HepG2 (cell line): ENCODE measurements around the gene MLST8. TPM values are rescaled to one million over a fixed set of nuclear protein-coding genes. Genes with fewer than 3 reads are reported as not detected.
A peak's percentile ranks its signal among the peaks of the same experiment; 100 is the strongest.

Experiments
- EZH2 ChIP-seq: conservative IDR thresholded peaks from 2 replicates; pipeline ENCODE4 v1.6.1; 2012; ENCODE audit warnings: mild to moderate bottlenecking, low read depth, low read length, moderate library complexity
- PATZ1 ChIP-seq: sonication (generic); formaldehyde crosslinking; IDR thresholded peaks from 2 replicates; pipeline ENCODE4 v1.4.0; 2020; ENCODE audit warnings: missing genetic modification reagents
- SAP130 ChIP-seq: IDR thresholded peaks from 2 replicates; pipeline ENCODE4 v1.6.1; 2016; ENCODE audit warnings: low read depth
- SP4 ChIP-seq: sonication (generic); formaldehyde crosslinking; IDR thresholded peaks from 2 replicates; pipeline ENCODE4 v1.8.1; 2023; ENCODE audit warnings: mild to moderate bottlenecking, missing genetic modification reagents
- TFDP1 ChIP-seq: IDR thresholded peaks from 2 replicates; pipeline ENCODE4 v1.6.1; 2016; ENCODE audit warnings: missing compliant biosample characterization, missing genetic modification reagents, borderline replicate concordance
- ZBTB38 ChIP-seq: sonication (generic); formaldehyde crosslinking; IDR thresholded peaks from 2 replicates; pipeline ENCODE4 v1.5.1; 2020; ENCODE audit warnings: mild to moderate bottlenecking, missing genetic modification reagents
- ZEB1 ChIP-seq: IDR thresholded peaks from 2 replicates; pipeline ENCODE4 v1.6.1; 2012; ENCODE audit warnings: mild to moderate bottlenecking, low read depth, inconsistent platforms; ENCODE audit not compliant: insufficient replicate concordance
- ZFAT ChIP-seq: sonication (generic); formaldehyde crosslinking; conservative IDR thresholded peaks from 2 replicates; pipeline ENCODE4 v1.8.1; 2023; ENCODE audit warnings: missing genetic modification reagents, inconsistent platforms
- ZFX ChIP-seq: sonication (generic); formaldehyde crosslinking; IDR thresholded peaks from 2 replicates; pipeline ENCODE4 v1.4.0; 2020; ENCODE audit warnings: mild to moderate bottlenecking, low read depth, missing genetic modification reagents, moderate library complexity
- ZFY ChIP-seq: sonication (generic); formaldehyde crosslinking; IDR thresholded peaks from 2 replicates; pipeline ENCODE4 v1.4.0; 2020; ENCODE audit warnings: missing genetic modification reagents
- ZNF331 ChIP-seq: sonication (generic); formaldehyde crosslinking; IDR thresholded peaks from 2 replicates; pipeline ENCODE4 v1.4.0; 2020; ENCODE audit warnings: missing genetic modification reagents
- polyA plus RNA-seq, 8 experiments: library from polyadenylated mRNA; depleted of rRNA in 3 of 8; stranded (reverse) in 7 of 8; unstranded in 1 of 8; fragments of >200 nt; fragmentation: Illumina TruSeq in 4 of 8; extraction: Trizol in 4 of 8; gene quantifications; 2 replicates each; pipeline versions ENCODE4 v1.2.1 to v1.2.3, GENCODE V29; 2011 to 2016; ENCODE audit warnings: low read depth in 4 of 8, missing spikeins in 1 of 8, mixed read lengths in 1 of 8; ENCODE audit not compliant: insufficient read depth in 1 of 8
- total RNA-seq, 5 experiments: library from RNA; depleted of rRNA; stranded (reverse); fragments of >200 nt; fragmentation: Illumina TruSeq; extraction: Trizol; gene quantifications; 2 replicates each; pipeline ENCODE4 v1.2.3, GENCODE V29; 2016; ENCODE audit warnings: low read depth in 1 of 5
- TF ChIP-seq, protein P1 (sequence below): sonication (generic); formaldehyde crosslinking; IDR thresholded peaks from 2 replicates; pipeline ENCODE4 v1.5.1; 2020; ENCODE audit warnings: mild to moderate bottlenecking, missing genetic modification reagents, moderate library complexity
- TF ChIP-seq, protein P2 (sequence below): sonication (generic); formaldehyde crosslinking; IDR thresholded peaks from 2 replicates; pipeline ENCODE4 v1.8.1; 2023; ENCODE audit warnings: missing genetic modification reagents, mild to moderate bottlenecking, borderline replicate concordance
- TF ChIP-seq, protein P3 (sequence below): sonication (generic); formaldehyde crosslinking; IDR thresholded peaks from 2 replicates; pipeline ENCODE4 v1.5.1; 2020; ENCODE audit warnings: mild to moderate bottlenecking, moderate library complexity, missing genetic modification reagents
- TF ChIP-seq, protein P4 (sequence below): sonication (generic); formaldehyde crosslinking; IDR thresholded peaks from 2 replicates; pipeline ENCODE4 v1.4.0; 2020; ENCODE audit warnings: mild to moderate bottlenecking, missing genetic modification reagents
- TF ChIP-seq, protein P5 (sequence below): sonication (generic); formaldehyde crosslinking; IDR thresholded peaks from 2 replicates; pipeline ENCODE4 v1.5.1; 2020; ENCODE audit warnings: missing genetic modification reagents, mild to moderate bottlenecking, borderline replicate concordance

Gene MLST8
- total and polyA plus RNA-seq, 2 of the 13 experiments (the other 11 are each of a cell fraction or from before 2014, with no cell fraction given), result 30.8 to 72.7 TPM

DNA sequence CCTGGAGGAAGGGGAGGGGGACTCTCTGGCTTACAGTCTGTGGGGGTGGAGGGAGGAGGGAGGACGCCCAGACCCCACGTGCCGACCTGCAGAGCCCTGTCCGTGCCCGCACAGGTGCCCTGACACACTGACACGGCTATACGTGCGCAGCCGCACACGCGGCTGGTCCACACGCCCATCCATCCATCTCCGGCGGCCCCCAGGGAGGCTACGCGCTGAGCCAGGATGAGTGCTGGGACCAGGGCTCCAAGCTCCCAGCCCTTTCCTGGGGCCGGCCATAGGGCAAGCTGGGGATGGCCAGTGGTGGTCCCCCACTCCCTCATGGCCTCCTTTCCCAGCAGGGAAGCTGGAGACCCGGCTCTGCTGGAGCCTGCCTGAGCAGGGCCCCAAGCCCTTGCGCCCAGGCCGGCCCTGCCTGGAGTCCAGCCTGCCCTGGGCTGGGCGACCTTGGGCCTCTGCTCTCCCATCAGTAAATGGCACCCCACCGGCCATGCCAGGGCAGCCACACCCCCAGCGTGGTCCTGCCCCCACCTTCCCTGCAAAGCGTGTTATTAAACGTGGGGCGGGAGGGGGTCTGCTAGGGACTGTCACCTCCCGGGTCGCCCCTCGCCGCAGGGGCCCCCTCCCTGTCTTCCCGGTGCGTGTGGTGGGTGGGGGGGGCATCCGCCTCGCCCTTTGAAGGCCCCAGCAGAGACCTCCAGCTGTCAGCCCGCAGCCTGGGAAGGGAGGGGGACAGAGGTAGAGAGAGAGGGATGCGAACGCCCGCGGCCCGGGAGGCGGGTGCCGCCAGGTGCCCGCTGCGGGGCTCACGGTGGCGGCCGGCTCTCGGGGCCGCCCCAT, 9.7 kb upstream of the MLST8 start (continued):
- TF ChIP-seq, protein P1, sequence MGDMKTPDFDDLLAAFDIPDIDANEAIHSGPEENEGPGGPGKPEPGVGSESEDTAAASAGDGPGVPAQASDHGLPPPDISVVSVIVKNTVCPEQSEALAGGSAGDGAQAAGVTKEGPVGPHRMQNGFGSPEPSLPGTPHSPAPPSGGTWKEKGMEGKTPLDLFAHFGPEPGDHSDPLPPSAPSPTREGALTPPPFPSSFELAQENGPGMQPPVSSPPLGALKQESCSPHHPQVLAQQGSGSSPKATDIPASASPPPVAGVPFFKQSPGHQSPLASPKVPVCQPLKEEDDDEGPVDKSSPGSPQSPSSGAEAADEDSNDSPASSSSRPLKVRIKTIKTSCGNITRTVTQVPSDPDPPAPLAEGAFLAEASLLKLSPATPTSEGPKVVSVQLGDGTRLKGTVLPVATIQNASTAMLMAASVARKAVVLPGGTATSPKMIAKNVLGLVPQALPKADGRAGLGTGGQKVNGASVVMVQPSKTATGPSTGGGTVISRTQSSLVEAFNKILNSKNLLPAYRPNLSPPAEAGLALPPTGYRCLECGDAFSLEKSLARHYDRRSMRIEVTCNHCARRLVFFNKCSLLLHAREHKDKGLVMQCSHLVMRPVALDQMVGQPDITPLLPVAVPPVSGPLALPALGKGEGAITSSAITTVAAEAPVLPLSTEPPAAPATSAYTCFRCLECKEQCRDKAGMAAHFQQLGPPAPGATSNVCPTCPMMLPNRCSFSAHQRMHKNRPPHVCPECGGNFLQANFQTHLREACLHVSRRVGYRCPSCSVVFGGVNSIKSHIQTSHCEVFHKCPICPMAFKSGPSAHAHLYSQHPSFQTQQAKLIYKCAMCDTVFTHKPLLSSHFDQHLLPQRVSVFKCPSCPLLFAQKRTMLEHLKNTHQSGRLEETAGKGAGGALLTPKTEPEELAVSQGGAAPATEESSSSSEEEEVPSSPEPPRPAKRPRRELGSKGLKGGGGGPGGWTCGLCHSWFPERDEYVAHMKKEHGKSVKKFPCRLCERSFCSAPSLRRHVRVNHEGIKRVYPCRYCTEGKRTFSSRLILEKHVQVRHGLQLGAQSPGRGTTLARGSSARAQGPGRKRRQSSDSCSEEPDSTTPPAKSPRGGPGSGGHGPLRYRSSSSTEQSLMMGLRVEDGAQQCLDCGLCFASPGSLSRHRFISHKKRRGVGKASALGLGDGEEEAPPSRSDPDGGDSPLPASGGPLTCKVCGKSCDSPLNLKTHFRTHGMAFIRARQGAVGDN, result peak; percentile 71
- TF ChIP-seq, protein P2, sequence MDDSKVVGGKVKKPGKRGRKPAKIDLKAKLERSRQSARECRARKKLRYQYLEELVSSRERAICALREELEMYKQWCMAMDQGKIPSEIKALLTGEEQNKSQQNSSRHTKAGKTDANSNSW (CRISPR knock-in tag), result no peak
- TF ChIP-seq PATZ1 (CRISPR knock-in tag), result peak; percentile 57; the same call in 1 of the 2 replicates
- TF ChIP-seq, protein P3, sequence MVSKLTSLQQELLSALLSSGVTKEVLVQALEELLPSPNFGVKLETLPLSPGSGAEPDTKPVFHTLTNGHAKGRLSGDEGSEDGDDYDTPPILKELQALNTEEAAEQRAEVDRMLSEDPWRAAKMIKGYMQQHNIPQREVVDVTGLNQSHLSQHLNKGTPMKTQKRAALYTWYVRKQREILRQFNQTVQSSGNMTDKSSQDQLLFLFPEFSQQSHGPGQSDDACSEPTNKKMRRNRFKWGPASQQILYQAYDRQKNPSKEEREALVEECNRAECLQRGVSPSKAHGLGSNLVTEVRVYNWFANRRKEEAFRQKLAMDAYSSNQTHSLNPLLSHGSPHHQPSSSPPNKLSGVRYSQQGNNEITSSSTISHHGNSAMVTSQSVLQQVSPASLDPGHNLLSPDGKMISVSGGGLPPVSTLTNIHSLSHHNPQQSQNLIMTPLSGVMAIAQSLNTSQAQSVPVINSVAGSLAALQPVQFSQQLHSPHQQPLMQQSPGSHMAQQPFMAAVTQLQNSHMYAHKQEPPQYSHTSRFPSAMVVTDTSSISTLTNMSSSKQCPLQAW (CRISPR knock-in tag), result 0 out of 2 replicates have a peak, but pooled peaks have one; percentile 26
- TF ChIP-seq ZFY, result 0 out of 2 replicates have a peak, but pooled peaks have one; percentile 8
- TF ChIP-seq SP4, result peak; percentile 30; the same call in 1 of the 2 replicates
- TF ChIP-seq, protein P4, sequence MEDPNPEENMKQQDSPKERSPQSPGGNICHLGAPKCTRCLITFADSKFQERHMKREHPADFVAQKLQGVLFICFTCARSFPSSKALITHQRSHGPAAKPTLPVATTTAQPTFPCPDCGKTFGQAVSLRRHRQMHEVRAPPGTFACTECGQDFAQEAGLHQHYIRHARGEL (CRISPR knock-in tag), result 0 out of 2 replicates have a peak, but pooled peaks have one; percentile 26
- TF ChIP-seq ZFX (CRISPR knock-in tag), result peak; percentile 47
- TF ChIP-seq SAP130, result peak; percentile 21; the same call in 1 of the 2 replicates
- TF ChIP-seq EZH2, result no peak
- 0 out of 2 replicates have a peak, but pooled peaks have one; percentile 7 for TF ChIP-seq ZBTB38
- TF ChIP-seq ZFAT (CRISPR knock-in tag), result no peak
- peak; percentile 3 for TF ChIP-seq ZEB1
- TF ChIP-seq TFDP1, result 0 out of 2 replicates have a peak, but pooled peaks have one; percentile 3
- 0 out of 2 replicates have a peak, but pooled peaks have one; percentile 47 for TF ChIP-seq ZNF331 (CRISPR knock-in tag)
- TF ChIP-seq, protein P5, sequence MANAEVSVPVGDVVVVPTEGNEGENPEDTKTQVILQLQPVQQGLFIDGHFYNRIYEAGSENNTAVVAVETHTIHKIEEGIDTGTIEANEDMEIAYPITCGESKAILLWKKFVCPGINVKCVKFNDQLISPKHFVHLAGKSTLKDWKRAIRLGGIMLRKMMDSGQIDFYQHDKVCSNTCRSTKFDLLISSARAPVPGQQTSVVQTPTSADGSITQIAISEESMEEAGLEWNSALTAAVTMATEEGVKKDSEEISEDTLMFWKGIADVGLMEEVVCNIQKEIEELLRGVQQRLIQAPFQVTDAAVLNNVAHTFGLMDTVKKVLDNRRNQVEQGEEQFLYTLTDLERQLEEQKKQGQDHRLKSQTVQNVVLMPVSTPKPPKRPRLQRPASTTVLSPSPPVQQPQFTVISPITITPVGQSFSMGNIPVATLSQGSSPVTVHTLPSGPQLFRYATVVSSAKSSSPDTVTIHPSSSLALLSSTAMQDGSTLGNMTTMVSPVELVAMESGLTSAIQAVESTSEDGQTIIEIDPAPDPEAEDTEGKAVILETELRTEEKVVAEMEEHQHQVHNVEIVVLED (CRISPR knock-in tag), result no peak
